Natural killer cell (primary cell): ENCODE results near the gene TRIP10. TPM values are rescaled to one million over a fixed set of nuclear protein-coding genes. Genes with fewer than 3 reads are reported as not detected.

Experiments
- ATAC-seq, 3 donors: fragments of 150-1000 bp in 2 of 3; fragments of 200-7000 bp in 1 of 3; cut with Tn5 transposase; 1 replicate in 1 of 3; 2 replicates in 2 of 3; pipeline ENCODE4 v1.10.0; 2021; ENCODE audit warnings: mild to moderate bottlenecking in 2 of 3, moderate library complexity in 2 of 3
- DNase-seq, 2 donors: peaks; one replicate each; pipeline versions ENCODE4 v3.0.0 to v3.0.0-alpha.2; 2013 to 2021; ENCODE audit warnings: mixed read lengths in 1 of 2
- H3K27ac ChIP-seq: one replicate; pipeline ENCODE4 v1.5.1; 2013; ENCODE audit warnings: mild to moderate bottlenecking, low read length
- H3K27me3 ChIP-seq: one replicate; pipeline ENCODE4 v1.6.1; 2013; ENCODE audit warnings: low read length; ENCODE audit not compliant: control insufficient read depth, insufficient read depth
- H3K36me3 ChIP-seq: one replicate; pipeline ENCODE4 v1.6.1; 2013; ENCODE audit warnings: low read length; ENCODE audit not compliant: control insufficient read depth, insufficient read depth
- H3K4me1 ChIP-seq: one replicate; pipeline ENCODE4 v1.6.1; 2013; ENCODE audit warnings: low read length; ENCODE audit not compliant: control insufficient read depth, insufficient read depth
- H3K4me3 ChIP-seq: one replicate; pipeline ENCODE4 v1.5.1; 2013; ENCODE audit warnings: low read length
- H3K9me3 ChIP-seq: one replicate; pipeline ENCODE4 v1.6.1; 2013; ENCODE audit warnings: low read length; ENCODE audit not compliant: control insufficient read depth, insufficient read depth
- H3K27ac Mint-ChIP-seq, 2 donors: one replicate each; pipeline ENCODE4 v1.8.0; 2022; ENCODE audit warnings: mild to moderate bottlenecking in 2 of 2, mixed read lengths in 2 of 2, moderate library complexity in 1 of 2
- H3K27me3 Mint-ChIP-seq, 2 donors: one replicate each; pipeline ENCODE4 v1.8.0; 2022; ENCODE audit warnings: low read depth in 2 of 2, mixed read lengths in 2 of 2
- H3K36me3 Mint-ChIP-seq: one replicate; pipeline ENCODE4 v1.8.0; 2022; ENCODE audit warnings: mixed read lengths
- H3K4me1 Mint-ChIP-seq, 2 donors: one replicate each; pipeline ENCODE4 v1.8.0; 2022; ENCODE audit warnings: mixed read lengths in 2 of 2
- H3K4me3 Mint-ChIP-seq: one replicate; pipeline ENCODE4 v1.8.0; 2022; ENCODE audit warnings: mild to moderate bottlenecking, moderate library complexity, mixed read lengths
- H3K9me3 Mint-ChIP-seq, 2 donors: one replicate each; pipeline ENCODE4 v1.8.0; 2022; ENCODE audit warnings: mixed read lengths in 2 of 2
- CTCF ChIP-seq: fragments of 200-600 bp; IDR thresholded peaks from one replicate; pipeline ENCODE4 v1.8.0; 2022; ENCODE audit warnings: antibody characterized with exemption
- WGBS: methylation state at CpG from one replicate; pipeline ENCODE4 v1.1.7; 2013; ENCODE audit warnings: missing lambda C conversion rate; ENCODE audit not compliant: insufficient coverage; 5-methylcytosine and 5-hydroxymethylcytosine counted together
- intact Hi-C: fragments of 100-400 bp; cut with micrococcal nuclease; formaldehyde crosslinking; loops from one replicate; pipeline ENCODE4 v1.14.2; 2022
- total RNA-seq, 4 donors: library from RNA; stranded (reverse); fragments of 120-200 nt in 1 of 4; gene quantifications; one replicate each; pipeline versions ENCODE4 v1.2.3 to v1.2.4, GENCODE V29; 2013 to 2022

The TRIP10 gene
- total RNA-seq, 3 donors from 2014 or later (not counting 1 experiment from before 2014, with no cell fraction given), result 1.0 to 5.2 (median 3.3) TPM

GRCh38 chr19:6721138-6721474 lies 18.4 kb upstream of the TRIP10 start:
- intact Hi-C loops, result no loop called here
- Mint-ChIP-seq H3K4me1 (peaks cover 25 to 31% of the 10 kb centered on the region in 2 donors), H3K4me3 (no peak overlapping the region)

GRCh38 chr19:6721773-6722172 lies 17.7 kb upstream of the TRIP10 start:
- Mint-ChIP-seq H3K36me3 (no peaks in the 10 kb centered on the region), H3K4me1 (peaks cover 25 to 31% of the 10 kb centered on the region in 2 donors), H3K9me3 (no peaks in the 10 kb centered on the region), H3K27ac (no peak overlapping the region), H3K27me3 (peaks cover 0 to 7% of the 10 kb centered on the region in 2 donors), H3K4me3 (no peak overlapping the region)
- intact Hi-C loops, result no loop called here
- 30% methylated on average over 3 of the region's 5 CpGs for WGBS
- no peaks in the 10 kb centered on the region for H3K9me3 ChIP-seq
- H3K27me3 ChIP-seq, result no peaks in the 10 kb centered on the region
- TF ChIP-seq CTCF, result no peak
- H3K27ac ChIP-seq, result no peak overlapping the region
- DNase-seq (no peak), ATAC-seq (no peak)
- H3K4me1 ChIP-seq, result peaks cover 21% of the 10 kb centered on the region
- H3K36me3 ChIP-seq, result no peaks in the 10 kb centered on the region
- no peak overlapping the region for H3K4me3 ChIP-seq

More at GRCh38 chr19:6721138-6721474, 18.4 kb upstream of the TRIP10 start:
- peaks cover 21% of the 10 kb centered on the region for H3K4me1 ChIP-seq
- Mint-ChIP-seq H3K36me3 (no peaks in the 10 kb centered on the region), H3K27ac (no peak overlapping the region), H3K9me3 (no peaks in the 10 kb centered on the region), H3K27me3 (peaks cover 0 to 9% of the 10 kb centered on the region in 2 donors)
- TF ChIP-seq CTCF, result no peak
- H3K4me3 ChIP-seq, result no peak overlapping the region
- H3K9me3 ChIP-seq, result no peaks in the 10 kb centered on the region
- DNase-seq (no peak), ATAC-seq (no peak)
- H3K27me3 ChIP-seq, result no peaks in the 10 kb centered on the region
- H3K27ac ChIP-seq, result no peak overlapping the region
- no peaks in the 10 kb centered on the region for H3K36me3 ChIP-seq

- Mint-ChIP-seq H3K27me3 (peaks cover 0 to 3% of the 10 kb centered on the region in 2 donors), H3K36me3 (no peaks in the 10 kb centered on the region), H3K4me1 (peaks cover 20 to 23% of the 10 kb centered on the region in 2 donors), H3K9me3 (no peaks in the 10 kb centered on the region), H3K27ac (no peak overlapping the region), H3K4me3 (no peak overlapping the region)
- DNase-seq, result no peak
- no peaks in the 10 kb centered on the region for H3K36me3 ChIP-seq
- no peaks in the 10 kb centered on the region for H3K27me3 ChIP-seq
- no peaks in the 10 kb centered on the region for H3K9me3 ChIP-seq
- no peak overlapping the region for H3K27ac ChIP-seq
- H3K4me1 ChIP-seq, result peaks cover 23% of the 10 kb centered on the region
- TF ChIP-seq CTCF, result no peak
- H3K4me3 ChIP-seq, result no peak overlapping the region
- ATAC-seq, result no peak
- WGBS, result 54% methylated on average over 13 of the region's 13 CpGs
- intact Hi-C loops, result no loop called here
These were observed 16.3 kb upstream of the TRIP10 start for GRCh38 chr19:6723108-6723618.

- H3K27ac Mint-ChIP-seq, result peak overlapping the region in 1 of 2 donors; percentile 18
- H3K4me1 ChIP-seq, result peaks cover 28% of the 10 kb centered on the region
- H3K4me3 ChIP-seq, result no peak overlapping the region
- H3K27ac ChIP-seq, result no peak overlapping the region
- peak in 2 of 3 donors; percentile 28 to 58 for ATAC-seq
- intact Hi-C loops, result no loop called here
- TF ChIP-seq CTCF, result no peak
- peaks cover 20 to 28% of the 10 kb centered on the region in 2 donors for H3K4me1 Mint-ChIP-seq
- H3K27me3 Mint-ChIP-seq, result peaks cover 0 to 3% of the 10 kb centered on the region in 2 donors
- DNase-seq, result peak in 1 of 2 donors; percentile 33
- no peaks in the 10 kb centered on the region for H3K9me3 ChIP-seq
- WGBS, result 18% methylated on average over 5 of the region's 5 CpGs
- no peaks in the 10 kb centered on the region for H3K36me3 ChIP-seq
- H3K36me3 Mint-ChIP-seq, result no peaks in the 10 kb centered on the region
- no peaks in the 10 kb centered on the region for H3K9me3 Mint-ChIP-seq
- H3K4me3 Mint-ChIP-seq, result no peak overlapping the region
- H3K27me3 ChIP-seq, result no peaks in the 10 kb centered on the region
These were observed 15.7 kb upstream of the TRIP10 start for GRCh38 chr19:6723738-6724137.
